ENCODE results near the gene POLR2L. TPM values are rescaled to one million over a fixed set of nuclear protein-coding genes. Genes with fewer than 3 reads are reported as not detected.

Gene POLR2L
- total RNA-seq, 1 donor from 2014 or later = 42.0 TPM

GRCh38 chr11:855330-855674 is 13.0 kb upstream of the POLR2L start:
- no peak for DNase-seq (ENCODE audit: low read depth)
- no peaks in the 10 kb centered on the region for H3K27me3 ChIP-seq (ENCODE audit: control insufficient read depth, insufficient read depth, low read length)
- no peaks in the 10 kb centered on the region for H3K36me3 ChIP-seq (ENCODE audit: control insufficient read depth, insufficient read depth, low read length)
- TF ChIP-seq CTCF (IDR thresholded peaks at IDR 0.05; ENCODE audit: insufficient read depth, low read length, poor library complexity, severe bottlenecking) = no peak
- H3K4me3 ChIP-seq (ENCODE audit: low read depth, low read length) = no peak overlapping the region

- no peak for TF ChIP-seq CTCF (IDR thresholded peaks at IDR 0.05; ENCODE audit: insufficient read depth, low read length, poor library complexity, severe bottlenecking)
- H3K4me3 ChIP-seq (ENCODE audit: low read depth, low read length) = no peak overlapping the region
- no peaks in the 10 kb centered on the region for H3K27me3 ChIP-seq (ENCODE audit: control insufficient read depth, insufficient read depth, low read length)
- no peaks in the 10 kb centered on the region for H3K36me3 ChIP-seq (ENCODE audit: control insufficient read depth, insufficient read depth, low read length)
- DNase-seq (ENCODE audit: low read depth) = no peak
These were observed 12.4 kb upstream of the POLR2L start for GRCh38 chr11:854601-855329.

- no peak for DNase-seq (ENCODE audit: low read depth)
- no peak for TF ChIP-seq CTCF (IDR thresholded peaks at IDR 0.05; ENCODE audit: insufficient read depth, low read length, poor library complexity, severe bottlenecking)
- H3K36me3 ChIP-seq (ENCODE audit: control insufficient read depth, insufficient read depth, low read length) = no peaks in the 10 kb centered on the region
- no peaks in the 10 kb centered on the region for H3K27me3 ChIP-seq (ENCODE audit: control insufficient read depth, insufficient read depth, low read length)
- no peak overlapping the region for H3K4me3 ChIP-seq (ENCODE audit: low read depth, low read length)
These were observed 11.5 kb upstream of the POLR2L start for GRCh38 chr11:853682-854448.

- H3K27me3 ChIP-seq (ENCODE audit: control insufficient read depth, insufficient read depth, low read length) = no peaks in the 10 kb centered on the region
- no peak for DNase-seq (ENCODE audit: low read depth)
- no peak for TF ChIP-seq CTCF (IDR thresholded peaks at IDR 0.05; ENCODE audit: insufficient read depth, low read length, poor library complexity, severe bottlenecking)
- no peak overlapping the region for H3K4me3 ChIP-seq (ENCODE audit: low read depth, low read length)
- no peaks in the 10 kb centered on the region for H3K36me3 ChIP-seq (ENCODE audit: control insufficient read depth, insufficient read depth, low read length)
These were observed 10.4 kb upstream of the POLR2L start for GRCh38 chr11:852762-853161.

GRCh38 chr11:850775-851763 is 8.7 kb upstream of the POLR2L start:
- no peak for DNase-seq (ENCODE audit: low read depth)
- Histone ChIP-seq H3K4me3 (ENCODE audit: low read depth, low read length) (no peak overlapping the region), H3K36me3 (ENCODE audit: control insufficient read depth, insufficient read depth, low read length) (no peaks in the 10 kb centered on the region), H3K27me3 (ENCODE audit: control insufficient read depth, insufficient read depth, low read length) (no peaks in the 10 kb centered on the region)
- peak; percentile 4 for TF ChIP-seq CTCF (IDR thresholded peaks at IDR 0.05; ENCODE audit: insufficient read depth, low read length, poor library complexity, severe bottlenecking)

All from kidney epithelial cell (primary cell).